Stimulated activated CD8-positive, alpha-beta memory T cell treated with anti-CD3 and anti-CD28 coated beads, Interleukin-4, amount 100 ng/mL, for 4 hours (primary cell): ENCODE measurements around the gene ATXN1.
A peak's percentile ranks its signal among the peaks of the same experiment; 100 is the strongest.

ENCODE experiments used
- DNase-seq, 2 donors: peaks; one replicate each; pipeline ENCODE4 v3.0.0-alpha.2; 2020; ENCODE audit warnings: low read depth in 2 of 2, low spot score in 1 of 2

ATXN1 gene

GRCh38 chr6:16679050-16679449 is 82.2 kb downstream of the ATXN1 start:
- no peak for DNase-seq

- no peak for DNase-seq
Observed at GRCh38 chr6:16677458-16677857, 83.8 kb downstream of the ATXN1 start.

- DNase-seq: no peak
Observed at GRCh38 chr6:16676978-16677377, 84.3 kb downstream of the ATXN1 start.

- no peak for DNase-seq
Observed at GRCh38 chr6:16676376-16676775, 84.9 kb downstream of the ATXN1 start.

GRCh38 chr6:16674801-16675392 is 86.4 kb downstream of the ATXN1 start:
- DNase-seq: no peak

- no peak for DNase-seq
Observed at GRCh38 chr6:16673011-16673797, 88.1 kb downstream of the ATXN1 start.

- DNase-seq: no peak
Observed at GRCh38 chr6:16671302-16672289, 89.7 kb downstream of the ATXN1 start.

GRCh38 chr6:16670617-16671051 is 90.6 kb downstream of the ATXN1 start:
- DNase-seq: no peak

- no peak for DNase-seq
Observed at GRCh38 chr6:16670183-16670582, 91.1 kb downstream of the ATXN1 start.

GRCh38 chr6:16669227-16669626 is 92.0 kb downstream of the ATXN1 start:
- DNase-seq: peak; percentile 60 to 66

GRCh38 chr6:16667509-16667908 is 93.8 kb downstream of the ATXN1 start:
- no peak for DNase-seq

GRCh38 chr6:16665992-16666391 is 95.3 kb downstream of the ATXN1 start:
- no peak for DNase-seq

- no peak for DNase-seq
Observed at GRCh38 chr6:16665182-16665581, 96.1 kb downstream of the ATXN1 start.

GRCh38 chr6:16663901-16664300 is 97.4 kb downstream of the ATXN1 start:
- DNase-seq: no peak

- DNase-seq: no peak
Observed at GRCh38 chr6:16660157-16660497, 101.1 kb downstream of the ATXN1 start.

- no peak for DNase-seq
Observed at GRCh38 chr6:16659466-16660156, 101.6 kb downstream of the ATXN1 start.

GRCh38 chr6:16658348-16659034 is 102.8 kb downstream of the ATXN1 start:
- DNase-seq: no peak

GRCh38 chr6:16657768-16658167 is 103.5 kb downstream of the ATXN1 start:
- no peak for DNase-seq

- no peak for DNase-seq
Observed at GRCh38 chr6:16656451-16656850, 104.8 kb downstream of the ATXN1 start.

GRCh38 chr6:16654701-16655100 is 106.6 kb downstream of the ATXN1 start:
- no peak for DNase-seq

GRCh38 chr6:16653226-16653625 is 108.0 kb downstream of the ATXN1 start:
- DNase-seq: no peak
